ENCODE results near the gene PPP2R5C.
A peak's percentile ranks its signal among the peaks of the same experiment; 100 is the strongest.

Gene PPP2R5C

DNA sequence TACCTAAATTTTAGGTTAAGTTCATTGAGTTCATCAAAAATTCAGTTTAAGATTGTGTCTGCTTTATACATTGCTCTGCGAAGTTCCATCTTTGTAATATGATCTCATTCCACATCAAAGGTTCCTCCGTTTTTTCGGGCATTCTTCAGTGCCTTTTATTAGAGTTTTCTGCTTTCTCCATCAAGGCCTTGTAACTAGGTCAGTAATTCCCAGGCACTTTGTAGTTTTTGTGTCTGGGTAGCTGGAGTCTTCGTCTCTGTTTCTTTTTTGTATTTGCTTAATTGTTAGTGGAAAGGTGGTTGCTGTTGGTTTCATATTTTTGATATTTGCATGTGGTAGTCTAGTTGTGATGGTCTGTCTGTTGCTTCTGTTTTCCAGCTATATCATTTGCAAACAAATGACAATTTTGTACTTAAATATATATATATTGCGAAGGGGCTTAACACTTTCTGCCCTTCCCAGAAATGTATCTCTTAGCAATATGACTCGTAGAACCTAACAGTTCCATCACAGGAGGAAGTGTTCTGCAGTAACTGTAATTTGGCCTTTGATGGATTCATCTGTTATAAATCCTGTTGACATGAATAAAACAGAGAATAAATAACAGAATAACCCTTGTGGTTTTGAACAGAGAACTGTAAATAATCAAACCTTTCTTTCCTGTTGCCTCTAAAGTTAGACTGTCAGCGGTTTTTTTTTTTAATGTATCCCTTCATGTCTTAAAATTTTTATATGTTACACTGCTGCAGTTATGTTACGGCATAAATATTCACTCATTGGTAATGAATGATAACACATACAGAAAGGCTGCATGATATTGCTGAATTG is 114.4 kb downstream of the PPP2R5C start:
- no peak overlapping the region for H3K27ac ChIP-seq (ENCODE audit: extremely low read depth, low read depth, low read length)
- POLR2A ChIA-PET: no interaction called here
- no peaks in the 10 kb centered on the region for H3K9me3 ChIP-seq (ENCODE audit: control insufficient read depth, insufficient read depth, low read depth, low read length)
- no peak overlapping the region for H3K4me3 ChIP-seq (ENCODE audit: low read depth, low read length)
- peaks cover 10% of the 10 kb centered on the region for H3K4me1 ChIP-seq (ENCODE audit: control insufficient read depth, insufficient read depth, low read length)
- CTCF ChIA-PET: interaction anchor here (0.6 kb wide), 1 partner anchor 105 kb away, joined by 3 read pairs; no protein-coding TSS in a partner anchor
- H3K36me3 ChIP-seq (ENCODE audit: control insufficient read depth in 2 of 2, insufficient read depth in 1 of 2, low read length in 2 of 2): peaks cover 0 to 11% of the 10 kb centered on the region in 2 experiments; a peak in 1 of 3 replicates
- TF ChIP-seq, protein P1, sequence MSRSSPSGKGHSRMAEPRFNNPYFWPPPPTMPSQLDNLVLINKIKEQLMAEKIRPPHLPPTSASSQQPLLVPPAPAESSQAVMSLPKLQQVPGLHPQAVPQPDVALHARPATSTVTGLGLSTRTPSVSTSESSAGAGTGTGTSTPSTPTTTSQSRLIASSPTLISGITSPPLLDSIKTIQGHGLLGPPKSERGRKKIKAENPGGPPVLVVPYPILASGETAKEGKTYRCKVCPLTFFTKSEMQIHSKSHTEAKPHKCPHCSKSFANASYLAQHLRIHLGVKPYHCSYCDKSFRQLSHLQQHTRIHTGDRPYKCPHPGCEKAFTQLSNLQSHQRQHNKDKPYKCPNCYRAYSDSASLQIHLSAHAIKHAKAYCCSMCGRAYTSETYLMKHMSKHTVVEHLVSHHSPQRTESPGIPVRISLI (tag by site-specific recombination; IDR thresholded peaks at IDR 0.05): no peak
- TF ChIP-seq ZNF133 (tag by site-specific recombination; IDR thresholded peaks at IDR 0.05) (no peak), ZNF76 (tag by site-specific recombination; IDR thresholded peaks at IDR 0.05; ENCODE audit: borderline replicate concordance, low read depth) (no peak), ZNF132 (tag by site-specific recombination; IDR thresholded peaks at IDR 0.05; ENCODE audit: borderline replicate concordance) (no peak), ZNF10 (tag by site-specific recombination; IDR thresholded peaks at IDR 0.05) (no peak), BCL11A (tag by site-specific recombination; IDR thresholded peaks at IDR 0.05; ENCODE audit: low read depth) (no peak), OSR2 (tag by site-specific recombination; IDR thresholded peaks at IDR 0.05) (no peak), ZNF266 (tag by site-specific recombination; IDR thresholded peaks at IDR 0.05; ENCODE audit: low read depth) (no peak), FEZF1 (tag by site-specific recombination; IDR thresholded peaks at IDR 0.05) (no peak), ZNF239 (tag by site-specific recombination; IDR thresholded peaks at IDR 0.05) (0 out of 2 replicates have a peak, but pooled peaks have one; percentile 32), ZNF837 (tag by site-specific recombination; IDR thresholded peaks at IDR 0.05) (no peak), ZNF416 (tag by site-specific recombination; IDR thresholded peaks at IDR 0.05) (no peak), ZNF223 (tag by site-specific recombination; IDR thresholded peaks at IDR 0.05) (no peak), EGR2 (tag by site-specific recombination; IDR thresholded peaks at IDR 0.05; ENCODE audit: low read depth) (no peak)
- TF ChIP-seq, protein P2, sequence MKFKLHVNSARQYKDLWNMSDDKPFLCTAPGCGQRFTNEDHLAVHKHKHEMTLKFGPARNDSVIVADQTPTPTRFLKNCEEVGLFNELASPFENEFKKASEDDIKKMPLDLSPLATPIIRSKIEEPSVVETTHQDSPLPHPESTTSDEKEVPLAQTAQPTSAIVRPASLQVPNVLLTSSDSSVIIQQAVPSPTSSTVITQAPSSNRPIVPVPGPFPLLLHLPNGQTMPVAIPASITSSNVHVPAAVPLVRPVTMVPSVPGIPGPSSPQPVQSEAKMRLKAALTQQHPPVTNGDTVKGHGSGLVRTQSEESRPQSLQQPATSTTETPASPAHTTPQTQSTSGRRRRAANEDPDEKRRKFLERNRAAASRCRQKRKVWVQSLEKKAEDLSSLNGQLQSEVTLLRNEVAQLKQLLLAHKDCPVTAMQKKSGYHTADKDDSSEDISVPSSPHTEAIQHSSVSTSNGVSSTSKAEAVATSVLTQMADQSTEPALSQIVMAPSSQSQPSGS (tag by site-specific recombination; IDR thresholded peaks at IDR 0.05; ENCODE audit: low read depth): no peak
- TF ChIP-seq, protein P3, sequence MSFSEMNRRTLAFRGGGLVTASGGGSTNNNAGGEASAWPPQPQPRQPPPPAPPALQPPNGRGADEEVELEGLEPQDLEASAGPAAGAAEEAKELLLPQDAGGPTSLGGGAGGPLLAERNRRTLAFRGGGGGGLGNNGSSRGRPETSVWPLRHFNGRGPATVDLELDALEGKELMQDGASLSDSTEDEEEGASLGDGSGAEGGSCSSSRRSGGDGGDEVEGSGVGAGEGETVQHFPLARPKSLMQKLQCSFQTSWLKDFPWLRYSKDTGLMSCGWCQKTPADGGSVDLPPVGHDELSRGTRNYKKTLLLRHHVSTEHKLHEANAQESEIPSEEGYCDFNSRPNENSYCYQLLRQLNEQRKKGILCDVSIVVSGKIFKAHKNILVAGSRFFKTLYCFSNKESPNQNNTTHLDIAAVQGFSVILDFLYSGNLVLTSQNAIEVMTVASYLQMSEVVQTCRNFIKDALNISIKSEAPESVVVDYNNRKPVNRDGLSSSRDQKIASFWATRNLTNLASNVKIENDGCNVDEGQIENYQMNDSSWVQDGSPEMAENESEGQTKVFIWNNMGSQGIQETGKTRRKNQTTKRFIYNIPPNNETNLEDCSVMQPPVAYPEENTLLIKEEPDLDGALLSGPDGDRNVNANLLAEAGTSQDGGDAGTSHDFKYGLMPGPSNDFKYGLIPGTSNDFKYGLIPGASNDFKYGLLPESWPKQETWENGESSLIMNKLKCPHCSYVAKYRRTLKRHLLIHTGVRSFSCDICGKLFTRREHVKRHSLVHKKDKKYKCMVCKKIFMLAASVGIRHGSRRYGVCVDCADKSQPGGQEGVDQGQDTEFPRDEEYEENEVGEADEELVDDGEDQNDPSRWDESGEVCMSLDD (tag by site-specific recombination; IDR thresholded peaks at IDR 0.05): no peak
- TF ChIP-seq, protein P4, sequence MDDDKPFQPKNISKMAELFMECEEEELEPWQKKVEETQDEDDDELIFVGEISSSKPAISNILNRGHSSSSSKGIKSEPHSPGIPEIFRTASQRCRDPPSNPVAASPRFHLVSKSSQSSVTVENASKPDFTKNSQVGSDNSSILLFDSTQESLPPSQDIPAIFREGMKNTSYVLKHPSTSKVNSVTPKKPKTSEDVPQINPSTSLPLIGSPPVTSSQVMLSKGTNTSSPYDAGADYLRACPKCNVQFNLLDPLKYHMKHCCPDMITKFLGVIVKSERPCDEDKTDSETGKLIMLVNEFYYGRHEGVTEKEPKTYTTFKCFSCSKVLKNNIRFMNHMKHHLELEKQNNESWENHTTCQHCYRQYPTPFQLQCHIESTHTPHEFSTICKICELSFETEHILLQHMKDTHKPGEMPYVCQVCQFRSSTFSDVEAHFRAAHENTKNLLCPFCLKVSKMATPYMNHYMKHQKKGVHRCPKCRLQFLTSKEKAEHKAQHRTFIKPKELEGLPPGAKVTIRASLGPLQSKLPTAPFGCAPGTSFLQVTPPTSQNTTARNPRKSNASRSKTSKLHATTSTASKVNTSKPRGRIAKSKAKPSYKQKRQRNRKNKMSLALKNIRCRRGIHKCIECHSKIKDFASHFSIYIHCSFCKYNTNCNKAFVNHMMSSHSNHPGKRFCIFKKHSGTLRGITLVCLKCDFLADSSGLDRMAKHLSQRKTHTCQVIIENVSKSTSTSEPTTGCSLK (tag by site-specific recombination; IDR thresholded peaks at IDR 0.05): no peak
- TF ChIP-seq, protein P5, sequence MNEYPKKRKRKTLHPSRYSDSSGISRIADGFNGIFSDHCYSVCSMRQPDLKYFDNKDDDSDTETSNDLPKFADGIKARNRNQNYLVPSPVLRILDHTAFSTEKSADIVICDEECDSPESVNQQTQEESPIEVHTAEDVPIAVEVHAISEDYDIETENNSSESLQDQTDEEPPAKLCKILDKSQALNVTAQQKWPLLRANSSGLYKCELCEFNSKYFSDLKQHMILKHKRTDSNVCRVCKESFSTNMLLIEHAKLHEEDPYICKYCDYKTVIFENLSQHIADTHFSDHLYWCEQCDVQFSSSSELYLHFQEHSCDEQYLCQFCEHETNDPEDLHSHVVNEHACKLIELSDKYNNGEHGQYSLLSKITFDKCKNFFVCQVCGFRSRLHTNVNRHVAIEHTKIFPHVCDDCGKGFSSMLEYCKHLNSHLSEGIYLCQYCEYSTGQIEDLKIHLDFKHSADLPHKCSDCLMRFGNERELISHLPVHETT (tag by site-specific recombination; IDR thresholded peaks at IDR 0.05): no peak
- TF ChIP-seq, protein P6, sequence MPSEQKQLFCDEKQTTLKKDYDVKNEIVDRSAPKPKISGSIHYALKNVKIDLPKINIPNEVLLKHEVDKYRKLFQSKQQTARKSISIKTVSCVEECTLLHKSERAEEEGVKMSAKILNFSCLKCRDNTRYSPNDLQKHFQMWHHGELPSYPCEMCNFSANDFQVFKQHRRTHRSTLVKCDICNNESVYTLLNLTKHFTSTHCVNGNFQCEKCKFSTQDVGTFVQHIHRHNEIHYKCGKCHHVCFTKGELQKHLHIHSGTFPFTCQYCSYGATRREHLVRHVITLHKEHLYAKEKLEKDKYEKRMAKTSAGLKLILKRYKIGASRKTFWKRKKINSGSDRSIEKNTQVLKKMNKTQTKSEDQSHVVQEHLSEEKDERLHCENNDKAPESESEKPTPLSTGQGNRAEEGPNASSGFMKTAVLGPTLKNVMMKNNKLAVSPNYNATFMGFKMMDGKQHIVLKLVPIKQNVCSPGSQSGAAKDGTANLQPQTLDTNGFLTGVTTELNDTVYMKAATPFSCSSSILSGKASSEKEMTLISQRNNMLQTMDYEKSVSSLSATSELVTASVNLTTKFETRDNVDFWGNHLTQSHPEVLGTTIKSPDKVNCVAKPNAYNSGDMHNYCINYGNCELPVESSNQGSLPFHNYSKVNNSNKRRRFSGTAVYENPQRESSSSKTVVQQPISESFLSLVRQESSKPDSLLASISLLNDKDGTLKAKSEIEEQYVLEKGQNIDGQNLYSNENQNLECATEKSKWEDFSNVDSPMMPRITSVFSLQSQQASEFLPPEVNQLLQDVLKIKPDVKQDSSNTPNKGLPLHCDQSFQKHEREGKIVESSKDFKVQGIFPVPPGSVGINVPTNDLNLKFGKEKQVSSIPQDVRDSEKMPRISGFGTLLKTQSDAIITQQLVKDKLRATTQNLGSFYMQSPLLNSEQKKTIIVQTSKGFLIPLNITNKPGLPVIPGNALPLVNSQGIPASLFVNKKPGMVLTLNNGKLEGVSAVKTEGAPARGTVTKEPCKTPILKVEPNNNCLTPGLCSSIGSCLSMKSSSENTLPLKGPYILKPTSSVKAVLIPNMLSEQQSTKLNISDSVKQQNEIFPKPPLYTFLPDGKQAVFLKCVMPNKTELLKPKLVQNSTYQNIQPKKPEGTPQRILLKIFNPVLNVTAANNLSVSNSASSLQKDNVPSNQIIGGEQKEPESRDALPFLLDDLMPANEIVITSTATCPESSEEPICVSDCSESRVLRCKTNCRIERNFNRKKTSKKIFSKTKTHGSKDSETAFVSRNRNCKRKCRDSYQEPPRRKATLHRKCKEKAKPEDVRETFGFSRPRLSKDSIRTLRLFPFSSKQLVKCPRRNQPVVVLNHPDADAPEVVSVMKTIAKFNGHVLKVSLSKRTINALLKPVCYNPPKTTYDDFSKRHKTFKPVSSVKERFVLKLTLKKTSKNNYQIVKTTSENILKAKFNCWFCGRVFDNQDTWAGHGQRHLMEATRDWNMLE (tag by site-specific recombination; conservative IDR thresholded peaks at IDR 0.05; ENCODE audit: low read depth): no peak
- TF ChIP-seq, protein P7, sequence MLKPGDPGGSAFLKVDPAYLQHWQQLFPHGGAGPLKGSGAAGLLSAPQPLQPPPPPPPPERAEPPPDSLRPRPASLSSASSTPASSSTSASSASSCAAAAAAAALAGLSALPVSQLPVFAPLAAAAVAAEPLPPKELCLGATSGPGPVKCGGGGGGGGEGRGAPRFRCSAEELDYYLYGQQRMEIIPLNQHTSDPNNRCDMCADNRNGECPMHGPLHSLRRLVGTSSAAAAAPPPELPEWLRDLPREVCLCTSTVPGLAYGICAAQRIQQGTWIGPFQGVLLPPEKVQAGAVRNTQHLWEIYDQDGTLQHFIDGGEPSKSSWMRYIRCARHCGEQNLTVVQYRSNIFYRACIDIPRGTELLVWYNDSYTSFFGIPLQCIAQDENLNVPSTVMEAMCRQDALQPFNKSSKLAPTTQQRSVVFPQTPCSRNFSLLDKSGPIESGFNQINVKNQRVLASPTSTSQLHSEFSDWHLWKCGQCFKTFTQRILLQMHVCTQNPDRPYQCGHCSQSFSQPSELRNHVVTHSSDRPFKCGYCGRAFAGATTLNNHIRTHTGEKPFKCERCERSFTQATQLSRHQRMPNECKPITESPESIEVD (tag by site-specific recombination; IDR thresholded peaks at IDR 0.05): peak; percentile 81

Data from HEK293 (cell line).